H1 (cell line): Measurements from ENCODE around the gene MYBPH. TPM values are rescaled to one million over a fixed set of nuclear protein-coding genes. Genes with fewer than 3 reads are reported as not detected.

ENCODE experiments used
- CTCF ChIA-PET: fragments of 300-600 bp; sonication (Branson Sonifier 250); formaldehyde crosslinking; loops from one replicate; lab custom pipeline; 2021; ENCODE audit not compliant: partially characterized antibody; lab: Charles Lee
- POLR2A ChIA-PET: fragments of 300-600 bp; sonication (Branson Sonifier 250); formaldehyde crosslinking; loops from one replicate; lab custom pipeline; 2021; ENCODE audit warnings: inconsistent platforms; ENCODE audit not compliant: partially characterized antibody; lab: Charles Lee
- DNase-seq, 2 experiments: peaks; one replicate each; pipeline versions ENCODE4 v3.0.0 to v3.0.0-alpha.2; 2010 to 2022; ENCODE audit warnings: low spot score in 2 of 2, low read depth in 1 of 2, mixed read lengths in 1 of 2
- FAIRE-seq: peaks from 2 replicates; lab custom pipeline; 2011; peaks lifted over from hg19 to GRCh38; lab: Jason Lieb, UNC
- H2AFZ ChIP-seq: 2 replicates; pipeline ENCODE4 v1.8.1; 2012; ENCODE audit warnings: low read length, inconsistent platforms
- H2AK5ac ChIP-seq: 2 replicates; pipeline ENCODE4 v1.6.1; 2013; ENCODE audit warnings: low read depth, low read length
- H2BK120ac ChIP-seq: replicated peaks from 2 replicates; pipeline ENCODE3; 2013; ENCODE audit warnings: low read depth, low read length, inconsistent platforms
- H2BK12ac ChIP-seq: 2 replicates; pipeline ENCODE4 v1.6.1; 2013; ENCODE audit warnings: low read depth, low read length
- H2BK15ac ChIP-seq: 2 replicates; pipeline ENCODE4 v1.6.1; 2013; ENCODE audit warnings: low read length
- H2BK20ac ChIP-seq: 2 replicates; pipeline ENCODE4 v1.6.1; 2013; ENCODE audit warnings: low read length
- H2BK5ac ChIP-seq: 2 replicates; pipeline ENCODE4 v1.6.1; 2013; ENCODE audit warnings: low read depth, low read length
- H3K14ac ChIP-seq: 2 replicates; pipeline ENCODE4 v1.6.1; 2013; ENCODE audit warnings: inconsistent platforms; ENCODE audit not compliant: insufficient read length
- H3K18ac ChIP-seq: 2 replicates; pipeline ENCODE4 v1.6.1; 2013; ENCODE audit warnings: low read length; ENCODE audit errors: extremely low read depth
- H3K23ac ChIP-seq: 2 replicates; pipeline ENCODE4 v1.6.1; 2013; ENCODE audit warnings: inconsistent platforms; ENCODE audit not compliant: insufficient read length
- H3K23me2 ChIP-seq: 2 replicates; pipeline ENCODE4 v1.6.1; 2013; ENCODE audit warnings: low read depth, low read length
- H3K27ac ChIP-seq: 2 replicates; pipeline ENCODE4 v1.6.1; 2011; ENCODE audit warnings: low read depth, low read length, inconsistent platforms
- H3K27me3 ChIP-seq, 4 experiments: replicated peaks in 1 of 4; 1 replicate in 1 of 4; 2 replicates in 3 of 4; pipeline versions ENCODE4 v1.6.1 to v1.8.1; 2011 to 2013; ENCODE audit warnings: low read length in 3 of 4, mild to moderate bottlenecking in 3 of 4, inconsistent platforms in 2 of 4, mixed read lengths in 2 of 4, moderate library complexity in 1 of 4; ENCODE audit not compliant: control insufficient read depth in 3 of 4, insufficient read depth in 3 of 4; ENCODE audit errors: extremely low read depth in 1 of 4
- H3K36me3 ChIP-seq, 4 experiments: 2 replicates each; pipeline versions ENCODE4 v1.6.1 to v1.8.1; 2011 to 2013; ENCODE audit warnings: mild to moderate bottlenecking in 4 of 4, low read length in 3 of 4, moderate library complexity in 2 of 4, control low read depth in 1 of 4, inconsistent platforms in 1 of 4; ENCODE audit not compliant: insufficient read depth in 4 of 4, control insufficient read depth in 2 of 4
- H3K4ac ChIP-seq: replicated peaks from 2 replicates; pipeline ENCODE3; 2013; ENCODE audit warnings: low read length, low read depth, mixed read lengths, inconsistent platforms; ENCODE audit not compliant: insufficient read length
- H3K4me1 ChIP-seq, 4 experiments: replicated peaks in 1 of 4; 1 replicate in 1 of 4; 2 replicates in 3 of 4; pipeline versions ENCODE4 v1.6.1 to v1.8.1; 2011 to 2013; ENCODE audit warnings: low read length in 3 of 4, inconsistent platforms in 2 of 4, mixed read lengths in 1 of 4; ENCODE audit not compliant: insufficient read depth in 4 of 4, control insufficient read depth in 3 of 4
- H3K4me2 ChIP-seq, 2 experiments: 2 replicates each; pipeline versions ENCODE4 v1.6.1 to v1.8.1; 2011 to 2013; ENCODE audit warnings: low read depth in 2 of 2, low read length in 2 of 2, control low read depth in 1 of 2, inconsistent platforms in 1 of 2, mild to moderate bottlenecking in 1 of 2; ENCODE audit not compliant: insufficient read depth in 1 of 2
- H3K4me3 ChIP-seq, 4 experiments: fragments of 200-600, 300-600 bp in 1 of 4; sonication (generic), shearing (Covaris generic), sonication (Bioruptor Twin) in 1 of 4; 2 replicates each; pipeline versions ENCODE4 v1.5.1 to v1.8.1; 2011 to 2016; ENCODE audit warnings: low read length in 4 of 4, low read depth in 3 of 4, control low read depth in 2 of 4, inconsistent platforms in 2 of 4, mild to moderate bottlenecking in 2 of 4, mixed read lengths in 1 of 4, moderate library complexity in 1 of 4; ENCODE audit not compliant: insufficient read depth in 2 of 4; ENCODE audit errors: extremely low read depth in 1 of 4
- H3K56ac ChIP-seq: replicated peaks from 2 replicates; pipeline ENCODE3; 2013; ENCODE audit warnings: low read depth, mild to moderate bottlenecking, mixed read lengths, low read length, inconsistent platforms; ENCODE audit not compliant: insufficient read length
- H3K79me1 ChIP-seq: 2 replicates; pipeline ENCODE4 v1.6.1; 2013; ENCODE audit warnings: low read depth, low read length, control low read depth
- H3K79me2 ChIP-seq, 2 experiments: 2 replicates each; pipeline versions ENCODE4 v1.6.1 to v1.8.1; 2012 to 2013; ENCODE audit warnings: low read length in 2 of 2, mild to moderate bottlenecking in 2 of 2, inconsistent platforms in 1 of 2; ENCODE audit not compliant: insufficient read depth in 2 of 2, control insufficient read depth in 1 of 2
- H3K9ac ChIP-seq, 4 experiments: replicated peaks in 1 of 4; 1 replicate in 1 of 4; 2 replicates in 3 of 4; pipeline versions ENCODE4 v1.6.1 to v1.8.1; 2011 to 2013; ENCODE audit warnings: low read depth in 3 of 4, low read length in 3 of 4, control low read depth in 2 of 4, mild to moderate bottlenecking in 2 of 4, moderate library complexity in 2 of 4, inconsistent platforms in 1 of 4; ENCODE audit errors: extremely low read depth in 1 of 4
- H3K9me3 ChIP-seq, 2 experiments: 2 replicates each; pipeline versions ENCODE4 v1.6.1 to v1.8.1; 2012 to 2013; ENCODE audit warnings: mild to moderate bottlenecking in 2 of 2, moderate library complexity in 2 of 2, control low read depth in 1 of 2, inconsistent platforms in 1 of 2, low read depth in 1 of 2, low read length in 1 of 2, mixed read lengths in 1 of 2; ENCODE audit not compliant: insufficient read depth in 2 of 2
- H4K20me1 ChIP-seq, 2 experiments: replicated peaks in 1 of 2; 2 replicates each; pipeline versions ENCODE3 to v1.8.1; 2011 to 2013; ENCODE audit warnings: inconsistent platforms in 2 of 2, low read length in 2 of 2, mild to moderate bottlenecking in 1 of 2; ENCODE audit not compliant: insufficient read depth in 2 of 2, control insufficient read depth in 1 of 2
- H4K5ac ChIP-seq: 2 replicates; pipeline ENCODE4 v1.6.1; 2013; ENCODE audit warnings: low read length, low read depth, mixed read lengths, inconsistent platforms; ENCODE audit not compliant: insufficient read length
- H4K8ac ChIP-seq: 2 replicates; pipeline ENCODE4 v1.8.0; 2013; ENCODE audit warnings: mild to moderate bottlenecking, moderate library complexity, low read length, inconsistent platforms; ENCODE audit not compliant: insufficient read depth; ENCODE audit errors: extremely low read depth
- H4K91ac ChIP-seq: replicated peaks from 2 replicates; pipeline ENCODE3; 2013; ENCODE audit warnings: low read length, mixed read lengths, inconsistent platforms; ENCODE audit not compliant: insufficient read length
- BACH1 ChIP-seq: IDR thresholded peaks from 2 replicates; pipeline ENCODE4 v1.6.1; 2012; ENCODE audit warnings: low read length, improper control_type of control experiment
- CEBPB ChIP-seq: IDR thresholded peaks from 2 replicates; pipeline ENCODE4 v1.6.1; 2012; ENCODE audit warnings: low read depth, low read length
- FOSL1 ChIP-seq: IDR thresholded peaks from 2 replicates; pipeline ENCODE4 v1.6.1; 2011; ENCODE audit warnings: mild to moderate bottlenecking, low read depth, low read length, moderate library complexity; ENCODE audit not compliant: insufficient read depth
- KDM5A ChIP-seq: fragments of 200-600 bp; IDR thresholded peaks from 2 replicates; pipeline ENCODE4 v1.7.1; 2012; ENCODE audit warnings: mild to moderate bottlenecking, low read length, inconsistent platforms, mixed read lengths
- MAFK ChIP-seq: IDR thresholded peaks from 2 replicates; pipeline ENCODE4 v1.6.1; 2012; ENCODE audit warnings: low read depth, mild to moderate bottlenecking, improper control_type of control experiment, low read length
- RFX5 ChIP-seq: IDR thresholded peaks from 2 replicates; pipeline ENCODE4 v1.6.1; 2011; ENCODE audit warnings: low read depth, low read length, improper control_type of control experiment, borderline replicate concordance
- SAP30 ChIP-seq: fragments of 300-600 bp; sonication (generic); IDR thresholded peaks from 2 replicates; pipeline ENCODE4 v1.7.1; 2012; ENCODE audit warnings: low read length, moderate library complexity, mild to moderate bottlenecking, inconsistent platforms; ENCODE audit not compliant: insufficient read depth, insufficient replicate concordance
- WGBS, 2 experiments: shearing (Covaris generic) in 1 of 2; methylation state at CpG; one replicate each; pipeline versions ENCODE4 v1.1.6 to v1.1.7; 2013 to 2015; ENCODE audit warnings: low lambda C conversion rate in 2 of 2, mixed read lengths in 2 of 2, inconsistent platforms in 1 of 2, low coverage in 1 of 2, missing lambda C conversion rate in 1 of 2; ENCODE audit not compliant: insufficient replicate concordance in 2 of 2, insufficient coverage in 1 of 2, insufficient read length in 1 of 2; ENCODE audit errors: extremely low coverage in 1 of 2, missing lambda C conversion rate in 1 of 2; 5-methylcytosine and 5-hydroxymethylcytosine counted together
- polyA plus RNA-seq, 7 experiments: library from polyadenylated mRNA; depleted of rRNA in 3 of 7; stranded (reverse) in 5 of 7; unstranded in 2 of 7; fragments of >200 nt in 5 of 7; fragments of 200-250 nt in 2 of 7; gene quantifications; 1 replicate in 5 of 7; 2 replicates in 1 of 7; 4 replicates in 1 of 7; pipeline versions ENCODE4 v1.2.1 to v1.2.3, GENCODE V29; 2011 to 2013; ENCODE audit warnings: missing spikeins in 2 of 7, mixed read lengths in 2 of 7
- total RNA-seq: library from RNA; stranded (reverse); fragmentation: NEBNext Ultra II Directional; extraction: Animal tissue kit (Norgen Biotek cat#: 25700); gene quantifications from 2 replicates; pipeline ENCODE4 v1.2.1, GENCODE V29; 2021
- TF ChIP-seq, protein P1 (sequence below): IDR thresholded peaks from 2 replicates; pipeline ENCODE4 v1.6.1; 2011; ENCODE audit warnings: low read depth, mild to moderate bottlenecking, low read length; ENCODE audit not compliant: insufficient read depth

Gene MYBPH
- total and polyA plus RNA-seq, 2 of the 8 experiments (the other 6 are each of a cell fraction or from before 2014, with no cell fraction given): not detected

GRCh38 chr1:203197625-203198024 is 22.0 kb upstream of the MYBPH start:
- no peak overlapping the region for H2BK15ac ChIP-seq

More at GRCh38 chr1:203197625-203198024, 22.0 kb upstream of the MYBPH start:
- Histone ChIP-seq H2BK20ac (no peak overlapping the region), H3K9me3 (no peaks in the 10 kb centered on the region), H3K4me1 (peaks cover 0 to 3% (median 0%) of the 10 kb centered on the region in 4 experiments; a peak in 1 of 7 replicates), H3K27me3 (no peaks in the 10 kb centered on the region; a peak in 1 of 7 replicates), H3K27ac (no peak overlapping the region), H3K4me2 (no peak overlapping the region), H3K4me3 (no peak overlapping the region), H3K79me1 (no peaks in the 10 kb centered on the region), H4K8ac (no peak overlapping the region), H3K36me3 (no peaks in the 10 kb centered on the region), H2BK5ac (no peak overlapping the region), H3K14ac (no peak overlapping the region), H3K23ac (no peak overlapping the region), H3K79me2 (no peaks in the 10 kb centered on the region), H3K23me2 (no peaks in the 10 kb centered on the region), H2BK12ac (no peak overlapping the region), H3K56ac (no peak overlapping the region), H4K5ac (no peak overlapping the region), H4K20me1 (no peaks in the 10 kb centered on the region), H3K9ac (no peak overlapping the region), H2AK5ac (no peak overlapping the region), H4K91ac (no peak overlapping the region), H3K4ac (no peak overlapping the region), H2BK120ac (no peak overlapping the region), H3K18ac (no peak overlapping the region), H2AFZ (no peak overlapping the region)
- no peak for DNase-seq
- POLR2A ChIA-PET: interaction anchor here (1.0 to 1.1 kb wide), 2 partner anchors 9 to 70 kb away, joined by 3 to 4 read pairs; partner anchors contain the start of gene ADORA1
- no peak for TF ChIP-seq SAP30
- no peak for TF ChIP-seq KDM5A
- TF ChIP-seq CEBPB: no peak
- TF ChIP-seq FOSL1: no peak
- no peak for TF ChIP-seq RFX5
- peak; percentile 43; the same call in 1 of the 2 replicates for TF ChIP-seq MAFK
- TF ChIP-seq, protein P1, sequence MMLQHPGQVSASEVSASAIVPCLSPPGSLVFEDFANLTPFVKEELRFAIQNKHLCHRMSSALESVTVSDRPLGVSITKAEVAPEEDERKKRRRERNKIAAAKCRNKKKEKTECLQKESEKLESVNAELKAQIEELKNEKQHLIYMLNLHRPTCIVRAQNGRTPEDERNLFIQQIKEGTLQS: no peak
- TF ChIP-seq BACH1: peak; percentile 86
- 63% methylated on average over 3 of the region's 3 CpGs; no CpG with 5 or more reads in 1 of the 2 experiments for WGBS, 2 experiments
- no peak for FAIRE-seq
- CTCF ChIA-PET: interaction anchor here (0.8 to 6.7 kb wide), 18 partner anchors 9 to 158 kb away, joined by 3 to 55 read pairs (median 4); no protein-coding TSS in a partner anchor
